Erythroblast (primary cell): ENCODE measurements around the gene MMAB.

Experiments used
- GATA1 ChIP-seq: IDR thresholded peaks from 2 replicates; pipeline ENCODE4 v1.6.1; 2011; ENCODE audit warnings: low read depth, mild to moderate bottlenecking, control low read depth, low read length, moderate library complexity
- POLR2A ChIP-seq: IDR thresholded peaks from 2 replicates; pipeline ENCODE4 v1.6.1; 2011; ENCODE audit warnings: mild to moderate bottlenecking, low read length

GRCh38 chr12:109562871-109563270 is 10.4 kb downstream of the MMAB start:
- TF ChIP-seq POLR2A = no peak
- no peak for TF ChIP-seq GATA1
